ENCODE data around the gene RHOF. TPM values are rescaled to one million over a fixed set of nuclear protein-coding genes. Genes with fewer than 3 reads are reported as not detected.
"Not testable (repeated sequence)": the region's sequence is repeated elsewhere in the genome, so short reads cannot be mapped to it uniquely, and the experiment has no call there.

RHOF gene
- total RNA-seq, 1 experiment from 2014 or later: 29.1 TPM

GRCh38 chr12:121762269-121762668, 31.2 kb downstream of the RHOF start:
- no peaks in the 10 kb centered on the region for H3K79me1 ChIP-seq (ENCODE audit: insufficient read depth, low read depth, low read length, poor library complexity, severe bottlenecking)
- H3K4me2 ChIP-seq (ENCODE audit: insufficient read depth, insufficient read length, low read length): no peak overlapping the region
- no peaks in the 10 kb centered on the region for H3K27me3 Mint-ChIP-seq (ENCODE audit: low read depth)
- H2AK5ac ChIP-seq (ENCODE audit: insufficient read length, low read length): no peak overlapping the region
- no peaks in the 10 kb centered on the region for H3K9me3 ChIP-seq (ENCODE audit: control insufficient read depth, low read depth, low read length)
- no peak overlapping the region for H4K8ac ChIP-seq (replicated peaks; ENCODE audit: insufficient read length, low read depth, low read length)
- H4K5ac ChIP-seq (ENCODE audit: insufficient read length, low read depth, low read length): no peak overlapping the region
- H2BK120ac ChIP-seq (ENCODE audit: low read depth, low read length, poor library complexity, severe bottlenecking): no peak overlapping the region
- no peaks in the 10 kb centered on the region for H3K23me2 ChIP-seq (ENCODE audit: insufficient read length, low read depth, low read length, poor library complexity, severe bottlenecking)
- no peaks in the 10 kb centered on the region for H3K4me1 ChIP-seq (ENCODE audit: insufficient read depth, low read length)
- H2BK12ac ChIP-seq (ENCODE audit: insufficient read length, low read depth, low read length): no peak overlapping the region
- TF ChIP-seq CTCF (conservative IDR thresholded peaks at IDR 0.05): no peak
- H3K79me2 ChIP-seq (ENCODE audit: insufficient read depth, low read length): no peaks in the 10 kb centered on the region
- H2BK20ac ChIP-seq (ENCODE audit: low read depth, low read length, poor library complexity, severe bottlenecking): no peak overlapping the region
- H3K14ac ChIP-seq (ENCODE audit: insufficient read depth, low read length): no peak overlapping the region
- peak overlapping the region; percentile 32 to 92 (median 53); a peak in 5 of 7 replicates for H3K27ac Mint-ChIP-seq
- no peak overlapping the region for H3K9ac ChIP-seq (ENCODE audit: extremely low read depth, insufficient read length, low read length)
- no peaks in the 10 kb centered on the region; a peak in 1 of 4 replicates for H3K4me1 Mint-ChIP-seq
- H3K56ac ChIP-seq (ENCODE audit: insufficient read length, low read depth, low read length): no peak overlapping the region
- H3K4me3 Mint-ChIP-seq: no peak overlapping the region; a peak in 1 of 5 replicates
- H2BK15ac ChIP-seq (ENCODE audit: low read depth, low read length): no peak overlapping the region
- H2AFZ ChIP-seq (ENCODE audit: low read length): no peak overlapping the region
- no peak overlapping the region for H3K27ac ChIP-seq (ENCODE audit: insufficient read length, low read depth, low read length)
- no peaks in the 10 kb centered on the region for H3K27me3 ChIP-seq (ENCODE audit: insufficient read depth, low read length)
- WGBS (ENCODE audit: extremely low coverage, insufficient read length, low lambda C conversion rate): no CpG with 5 or more reads among the region's 6 CpGs
- no peak overlapping the region for H3K18ac ChIP-seq (ENCODE audit: insufficient read length, low read depth, low read length)
- no peak overlapping the region for H3K23ac ChIP-seq (ENCODE audit: insufficient read length, low read depth, low read length)
- no peak overlapping the region for H2BK5ac ChIP-seq (ENCODE audit: insufficient read length, low read length)
- no peak overlapping the region for H3K4ac ChIP-seq (ENCODE audit: low read depth, low read length)
- H3K36me3 Mint-ChIP-seq (ENCODE audit: insufficient read depth in 1 of 3, low read depth in 3 of 3): peaks cover 5 to 30% (median 9%) of the 10 kb centered on the region in 3 experiments; a peak in 5 of 7 replicates
- no peak for DNase-seq
- H4K91ac ChIP-seq (ENCODE audit: insufficient read length, low read depth, low read length): no peak overlapping the region
- no peaks in the 10 kb centered on the region for H4K20me1 ChIP-seq (ENCODE audit: control insufficient read depth, insufficient read depth, insufficient read length)
- H3K9me3 Mint-ChIP-seq: no peaks in the 10 kb centered on the region
- no peak overlapping the region for H3T11ph ChIP-seq (ENCODE audit: low read length)

- WGBS (ENCODE audit: extremely low coverage, insufficient read length, low lambda C conversion rate): no CpG with 5 or more reads among the region's 22 CpGs
These were observed 35.0 kb downstream of the RHOF start for GRCh38 chr12:121758536-121758935.

More at GRCh38 chr12:121758536-121758935, 35.0 kb downstream of the RHOF start:
- not testable (repeated sequence) for H4K91ac ChIP-seq (ENCODE audit: insufficient read length, low read depth, low read length); H3K9me3 Mint-ChIP-seq; H2BK12ac ChIP-seq (ENCODE audit: insufficient read length, low read depth, low read length); H3K79me2 ChIP-seq (ENCODE audit: insufficient read depth, low read length); H4K5ac ChIP-seq (ENCODE audit: insufficient read length, low read depth, low read length); H3K9me3 ChIP-seq (ENCODE audit: control insufficient read depth, low read depth, low read length); H3K23ac ChIP-seq (ENCODE audit: insufficient read length, low read depth, low read length); H2BK120ac ChIP-seq (ENCODE audit: low read depth, low read length, poor library complexity, severe bottlenecking); H3K23me2 ChIP-seq (ENCODE audit: insufficient read length, low read depth, low read length, poor library complexity, severe bottlenecking); H3K27me3 Mint-ChIP-seq (ENCODE audit: low read depth); H3K4ac ChIP-seq (ENCODE audit: low read depth, low read length); H3K79me1 ChIP-seq (ENCODE audit: insufficient read depth, low read depth, low read length, poor library complexity, severe bottlenecking); H3K14ac ChIP-seq (ENCODE audit: insufficient read depth, low read length); H3K4me1 ChIP-seq (ENCODE audit: insufficient read depth, low read length); H3T11ph ChIP-seq (ENCODE audit: low read length); H2AFZ ChIP-seq (ENCODE audit: low read length); DNase-seq; H4K8ac ChIP-seq (replicated peaks; ENCODE audit: insufficient read length, low read depth, low read length); H3K27ac Mint-ChIP-seq; H2AK5ac ChIP-seq (ENCODE audit: insufficient read length, low read length); H3K4me1 Mint-ChIP-seq; H2BK20ac ChIP-seq (ENCODE audit: low read depth, low read length, poor library complexity, severe bottlenecking); H3K9ac ChIP-seq (ENCODE audit: extremely low read depth, insufficient read length, low read length); H3K56ac ChIP-seq (ENCODE audit: insufficient read length, low read depth, low read length); H3K27ac ChIP-seq (ENCODE audit: insufficient read length, low read depth, low read length); H2BK15ac ChIP-seq (ENCODE audit: low read depth, low read length); H4K20me1 ChIP-seq (ENCODE audit: control insufficient read depth, insufficient read depth, insufficient read length); H2BK5ac ChIP-seq (ENCODE audit: insufficient read length, low read length); H3K18ac ChIP-seq (ENCODE audit: insufficient read length, low read depth, low read length); H3K4me3 Mint-ChIP-seq; H3K4me2 ChIP-seq (ENCODE audit: insufficient read depth, insufficient read length, low read length); H3K27me3 ChIP-seq (ENCODE audit: insufficient read depth, low read length)
- H3K36me3 Mint-ChIP-seq (ENCODE audit: insufficient read depth in 1 of 3, low read depth in 3 of 3): peaks cover 5 to 22% (median 8%) of the 10 kb centered on the region in 3 experiments; a peak in 5 of 7 replicates
